22Rv1 (cell line): Measurements from ENCODE around the gene EFNA4.

Source experiments
- ZFX ChIP-seq: fragments of 450-650 bp; IDR thresholded peaks from 2 replicates; pipeline ENCODE4 v1.6.1; 2017; ENCODE audit warnings: antibody characterized with exemption, borderline replicate concordance
- TF ChIP-seq, protein P1 (sequence below): fragments of 450-650 bp; IDR thresholded peaks from 2 replicates; pipeline ENCODE4 v1.5.1; 2017; ENCODE audit warnings: mild to moderate bottlenecking

DNA sequence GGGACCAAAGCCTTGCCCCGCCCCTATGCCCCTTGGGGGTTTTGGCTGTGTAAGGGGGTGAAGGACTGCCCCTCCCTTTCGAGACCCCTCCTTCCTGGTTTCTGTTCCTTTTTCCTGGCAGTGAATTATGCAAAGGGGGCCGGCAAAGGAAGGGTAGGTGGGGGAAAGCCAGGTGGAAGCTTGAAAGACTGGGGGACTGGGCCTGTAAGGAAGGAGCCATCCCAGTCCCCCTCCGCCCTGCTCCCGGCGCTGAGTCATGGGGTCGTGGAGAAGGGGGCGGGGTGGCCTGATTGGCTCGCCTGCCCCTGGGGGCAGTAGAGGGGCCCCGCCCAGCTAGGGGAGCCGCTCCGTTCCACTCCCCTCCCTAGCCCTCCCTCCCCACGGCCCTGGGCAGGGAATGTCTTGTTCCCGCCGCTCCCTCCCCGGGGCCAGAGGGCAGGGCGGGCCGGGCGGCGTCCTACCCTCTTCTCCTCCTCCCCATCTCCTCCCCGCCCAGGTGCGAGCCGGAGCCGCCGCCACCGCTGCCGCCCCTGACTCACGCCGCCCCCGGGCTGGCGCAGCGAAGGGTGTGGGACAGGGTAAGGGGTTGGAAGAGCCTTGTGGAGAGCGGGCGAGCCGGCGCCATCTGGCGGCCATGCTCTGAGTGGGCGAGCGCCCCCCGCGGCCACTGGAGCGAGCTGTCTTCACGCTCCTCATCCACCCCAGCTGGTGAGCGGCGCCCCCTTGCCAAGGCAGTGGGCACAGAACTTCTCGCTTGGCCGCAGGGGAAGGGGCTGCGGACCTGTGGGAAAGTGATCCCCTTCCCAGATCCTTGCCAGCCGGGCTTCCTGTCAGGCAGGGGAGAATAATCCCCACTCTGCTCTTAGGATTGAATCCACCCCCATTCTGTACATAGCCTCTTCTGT, 46.2 kb upstream of the EFNA4 start:
- TF ChIP-seq, protein P1, sequence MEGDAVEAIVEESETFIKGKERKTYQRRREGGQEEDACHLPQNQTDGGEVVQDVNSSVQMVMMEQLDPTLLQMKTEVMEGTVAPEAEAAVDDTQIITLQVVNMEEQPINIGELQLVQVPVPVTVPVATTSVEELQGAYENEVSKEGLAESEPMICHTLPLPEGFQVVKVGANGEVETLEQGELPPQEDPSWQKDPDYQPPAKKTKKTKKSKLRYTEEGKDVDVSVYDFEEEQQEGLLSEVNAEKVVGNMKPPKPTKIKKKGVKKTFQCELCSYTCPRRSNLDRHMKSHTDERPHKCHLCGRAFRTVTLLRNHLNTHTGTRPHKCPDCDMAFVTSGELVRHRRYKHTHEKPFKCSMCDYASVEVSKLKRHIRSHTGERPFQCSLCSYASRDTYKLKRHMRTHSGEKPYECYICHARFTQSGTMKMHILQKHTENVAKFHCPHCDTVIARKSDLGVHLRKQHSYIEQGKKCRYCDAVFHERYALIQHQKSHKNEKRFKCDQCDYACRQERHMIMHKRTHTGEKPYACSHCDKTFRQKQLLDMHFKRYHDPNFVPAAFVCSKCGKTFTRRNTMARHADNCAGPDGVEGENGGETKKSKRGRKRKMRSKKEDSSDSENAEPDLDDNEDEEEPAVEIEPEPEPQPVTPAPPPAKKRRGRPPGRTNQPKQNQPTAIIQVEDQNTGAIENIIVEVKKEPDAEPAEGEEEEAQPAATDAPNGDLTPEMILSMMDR, result peak; percentile 100
- TF ChIP-seq ZFX, result no peak
